HK-2 (cell line): Measurements from ENCODE around the gene MGAT3.

Experiments used
- DNase-seq: peaks from one replicate; pipeline ENCODE4 v3.0.0-alpha.2; 2018; ENCODE audit not compliant: unreplicated experiment

MGAT3 gene

DNA sequence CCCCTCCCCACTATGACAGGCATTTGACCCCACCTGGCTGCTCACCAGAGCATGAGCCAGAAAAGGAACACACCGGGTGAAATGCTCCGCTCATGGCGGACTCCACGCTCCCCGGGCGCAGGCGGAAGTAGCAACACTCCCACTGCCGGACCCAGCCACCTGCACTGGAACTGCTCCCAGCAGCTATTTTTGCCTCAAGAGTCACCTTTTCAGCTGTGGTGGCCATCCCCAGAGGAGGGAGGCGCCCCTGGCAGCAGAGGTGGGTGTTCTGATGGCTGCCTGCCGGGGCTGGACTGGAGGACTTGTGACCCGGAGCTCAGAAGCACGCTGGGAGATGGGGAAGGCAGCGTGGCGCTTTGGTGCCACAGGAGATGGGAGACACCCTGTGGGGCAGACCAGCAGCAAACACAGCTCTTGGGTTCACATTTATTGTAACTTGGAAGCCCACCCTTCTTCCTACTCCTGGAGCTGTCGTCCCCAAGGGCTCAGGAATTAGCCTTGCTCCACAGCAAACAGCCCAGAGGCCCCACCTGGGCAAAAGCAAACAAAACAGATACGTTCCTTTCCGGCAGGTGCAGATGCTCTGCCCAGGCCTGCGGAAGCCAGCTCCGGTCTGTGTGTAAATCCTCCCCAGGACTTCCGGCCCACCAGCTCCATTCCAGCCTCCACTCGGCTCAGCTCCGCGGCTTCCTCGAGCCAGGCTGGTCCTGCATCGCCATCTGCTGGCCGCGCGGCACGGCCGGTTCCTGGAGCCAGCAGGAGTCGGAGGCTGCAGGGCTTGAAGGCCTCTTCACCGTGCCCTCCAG, 72.1 kb downstream of the MGAT3 start:
- DNase-seq, result peak; percentile 90

DNA sequence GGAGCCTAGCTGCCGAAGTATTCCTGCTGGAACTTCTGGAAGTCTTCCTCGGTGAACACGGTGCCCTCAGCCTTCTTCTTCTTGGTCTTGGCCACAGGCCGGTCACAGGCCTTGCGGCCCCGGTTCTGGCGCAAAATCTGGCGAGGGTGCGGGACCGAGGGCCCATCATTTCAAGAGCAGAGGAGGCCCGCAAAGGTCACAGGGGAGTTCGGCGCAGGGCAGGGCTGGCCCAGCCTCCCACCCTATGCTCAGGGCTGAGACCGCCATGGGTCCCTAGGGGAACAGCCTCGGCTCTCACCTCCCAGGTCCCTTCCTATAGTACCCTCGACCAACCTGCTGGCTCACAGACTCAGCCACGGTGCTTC, 72.7 kb downstream of the MGAT3 start:
- no peak for DNase-seq

DNA sequence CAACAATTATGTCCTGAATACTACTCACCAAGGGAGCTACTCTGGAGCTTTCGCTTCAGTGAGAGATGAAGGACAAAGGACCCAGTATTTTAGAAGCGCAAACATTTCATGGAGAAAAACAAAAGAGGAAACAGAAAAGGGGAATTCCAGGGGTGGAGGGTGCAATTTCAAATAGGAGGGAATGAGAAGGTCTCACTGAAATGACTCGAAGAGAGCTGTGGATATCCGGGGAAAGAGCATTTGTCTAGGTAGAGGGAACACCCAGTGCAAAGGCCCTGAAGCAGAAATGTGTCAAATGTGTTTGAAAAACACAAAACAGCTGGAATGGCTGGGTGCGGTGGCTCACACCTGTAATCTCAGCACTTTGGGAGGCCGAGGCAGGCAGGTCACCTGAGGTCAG, 73.3 kb downstream of the MGAT3 start:
- DNase-seq, result no peak

DNA sequence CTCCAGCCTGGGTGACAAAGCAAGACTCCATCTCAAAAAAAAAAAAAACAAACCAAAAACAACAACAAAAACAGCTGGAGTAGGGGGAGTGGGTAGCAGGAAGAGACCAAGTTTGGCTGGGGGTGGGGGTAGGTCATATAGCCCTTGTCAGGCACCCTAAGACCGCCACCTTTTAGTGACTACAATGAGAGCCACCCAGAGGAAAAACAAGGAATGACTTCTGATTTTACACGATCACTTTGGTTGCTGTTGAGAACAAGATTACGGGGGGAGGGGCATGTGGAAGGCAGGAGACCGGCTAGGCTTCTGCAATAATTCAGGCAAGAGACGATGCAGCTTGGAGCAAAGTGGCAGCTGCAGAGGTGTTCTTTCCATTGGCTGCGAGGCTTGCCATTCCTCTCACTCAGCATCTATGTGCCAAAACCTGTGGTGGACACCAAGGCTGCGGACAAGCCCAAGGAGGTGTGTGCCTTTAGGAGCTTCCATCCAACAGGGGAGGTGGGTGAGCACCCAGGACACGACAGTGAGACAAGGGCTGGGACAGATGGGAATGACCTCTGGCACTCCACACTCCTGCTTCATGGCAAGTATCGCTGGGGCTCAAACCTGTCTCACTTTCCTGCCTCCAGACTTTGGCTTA, 74.0 kb downstream of the MGAT3 start:
- no peak for DNase-seq

- peak; percentile 97 for DNase-seq
These were observed 75.6 kb downstream of the MGAT3 start, which contains the start of gene RPS19BP1 for GRCh38 chr22:39532215-39533073. Gene RPS19BP1, minus strand, starts transcription at chr22:39532748. Its CDS starts 10 bp downstream, at chr22:39532738.

GRCh38 chr22:39534092-39534506, 77.3 kb downstream of the MGAT3 start:
- no peak for DNase-seq

GRCh38 chr22:39534591-39535356, 78.0 kb downstream of the MGAT3 start:
- DNase-seq, result peak; percentile 84

DNA sequence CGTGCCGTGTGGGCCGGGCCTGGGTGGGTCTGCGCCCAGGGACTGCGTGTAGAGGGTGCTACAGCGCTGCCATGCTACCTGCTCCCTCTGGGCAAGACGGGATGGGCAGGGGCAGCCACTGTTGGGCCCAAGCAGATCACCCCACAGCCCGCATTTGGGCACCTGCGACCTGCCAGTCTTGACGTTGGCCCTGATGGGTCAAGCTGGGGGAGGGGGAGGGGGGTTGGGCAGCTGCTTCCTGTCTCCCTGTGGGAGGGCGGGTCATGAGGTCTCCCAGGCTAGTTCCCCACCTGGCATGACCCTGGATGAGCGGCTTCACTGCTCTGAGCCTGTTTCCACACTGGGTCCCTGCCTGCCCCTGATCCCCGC, 78.5 kb downstream of the MGAT3 start:
- DNase-seq, result no peak

GRCh38 chr22:39535831-39536449, 79.1 kb downstream of the MGAT3 start:
- DNase-seq, result no peak

- no peak for DNase-seq
These were observed 79.9 kb downstream of the MGAT3 start for GRCh38 chr22:39536711-39537110.

DNA sequence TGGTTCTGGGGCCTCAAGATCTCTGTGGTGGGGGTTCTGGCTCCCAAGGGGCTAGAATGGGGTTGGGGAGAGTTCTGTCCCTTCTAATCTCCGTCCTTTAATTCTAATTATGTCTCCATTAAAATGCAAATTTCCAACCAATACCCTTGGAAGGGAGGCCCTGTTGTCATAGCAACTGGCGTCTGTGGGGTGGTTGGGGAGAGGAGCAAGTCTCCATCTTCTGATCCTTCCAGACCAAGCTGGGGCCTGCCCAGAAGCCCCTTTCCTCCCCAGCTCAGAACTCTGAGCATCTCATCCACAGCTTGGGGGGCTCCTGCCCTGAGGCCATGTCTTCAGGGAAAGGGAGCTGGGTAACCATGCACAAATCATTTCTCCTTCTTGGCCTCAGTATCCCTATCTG, 81.2 kb downstream of the MGAT3 start:
- DNase-seq, result no peak
